ENCODE measurements around the gene ATP6V1G1. TPM values are rescaled to one million over a fixed set of nuclear protein-coding genes. Genes with fewer than 3 reads are reported as not detected.
A peak's percentile ranks its signal among the peaks of the same experiment; 100 is the strongest.

Gene ATP6V1G1
- polyA plus RNA-seq, 1 donor (not counting 4 experiments of a cell fraction or from before 2014, with no cell fraction given), result 214 TPM

DNA sequence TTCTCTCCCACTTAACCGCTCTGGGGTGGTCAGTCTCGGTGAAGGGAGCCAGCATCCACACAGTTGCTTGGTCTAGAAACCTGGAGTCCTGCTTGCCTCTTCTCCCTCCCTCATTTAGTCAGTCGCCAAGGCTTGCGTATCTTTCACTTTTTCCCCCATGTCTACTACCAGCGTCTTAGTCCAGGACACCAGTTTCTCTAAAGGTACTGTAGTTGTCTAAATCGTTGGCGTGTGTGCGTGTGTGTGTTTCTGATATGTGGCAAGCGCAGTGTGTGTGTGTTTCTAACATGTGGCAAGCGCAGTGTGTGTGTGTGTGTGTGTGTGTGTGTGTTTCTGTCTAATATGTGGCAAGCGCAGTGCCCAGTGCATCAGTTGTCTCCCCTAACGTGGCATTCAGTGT lies 641 bp downstream of the ATP6V1G1 start:
- H3K27me3 ChIP-seq (ENCODE audit: control insufficient read depth, extremely low read depth, insufficient read depth, low read length), result no peaks in the 10 kb centered on the region

DNA sequence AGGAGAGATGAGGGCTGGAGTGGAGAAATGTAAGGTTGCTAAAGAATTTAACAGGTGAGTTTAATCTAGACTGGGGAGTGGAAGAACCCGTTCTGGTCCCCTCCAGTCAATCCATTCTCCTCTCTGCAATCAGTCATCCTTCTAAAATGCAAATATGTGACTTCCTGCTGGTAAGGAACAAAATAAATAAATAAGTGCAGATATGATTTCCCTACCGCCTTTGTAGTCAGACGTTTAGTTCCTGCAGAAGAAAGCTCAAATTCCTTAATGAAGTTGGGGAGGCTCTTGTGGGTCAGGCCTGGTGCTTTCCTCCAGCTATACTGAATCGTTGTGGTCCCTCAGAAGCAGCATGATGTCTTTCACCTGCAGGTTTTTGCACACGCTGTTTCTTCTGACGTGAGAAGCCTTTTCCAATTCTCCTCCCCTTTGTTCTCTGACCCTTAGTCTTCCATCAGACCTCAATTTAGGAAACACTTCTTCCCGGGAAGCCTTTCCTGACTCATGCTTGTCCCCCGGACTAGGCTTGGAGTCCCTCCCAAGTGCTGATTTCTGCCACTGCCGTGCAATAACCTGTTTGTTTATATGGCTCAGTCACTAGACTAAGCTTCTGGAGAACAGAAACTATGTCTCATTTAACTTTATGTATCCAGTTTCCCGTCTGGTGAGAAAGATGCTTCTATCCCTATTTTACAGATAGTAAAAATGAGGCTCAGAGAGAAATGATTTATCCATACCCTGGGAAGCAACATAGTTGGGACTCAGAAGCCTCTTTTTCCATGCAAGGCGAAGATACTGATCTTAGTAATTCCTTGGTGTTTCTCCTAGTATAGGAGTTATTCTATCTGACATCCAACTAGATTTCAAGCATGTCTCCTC lies 1.3 kb downstream of the ATP6V1G1 start:
- peak overlapping the region; percentile 99 for H3K9ac ChIP-seq (ENCODE audit: control insufficient read depth, extremely low read depth, insufficient read depth, low read length)

More for the DNA sequence above, 641 bp downstream of the ATP6V1G1 start:
- H4K20me1 ChIP-seq (ENCODE audit: control insufficient read depth, extremely low read depth, insufficient read depth, low read length), result peaks cover 8% of the 10 kb centered on the region
- peaks cover 52% of the 10 kb centered on the region for H3K79me2 ChIP-seq (ENCODE audit: control insufficient read depth, insufficient read depth, low read length)
- TF ChIP-seq, protein P1, sequence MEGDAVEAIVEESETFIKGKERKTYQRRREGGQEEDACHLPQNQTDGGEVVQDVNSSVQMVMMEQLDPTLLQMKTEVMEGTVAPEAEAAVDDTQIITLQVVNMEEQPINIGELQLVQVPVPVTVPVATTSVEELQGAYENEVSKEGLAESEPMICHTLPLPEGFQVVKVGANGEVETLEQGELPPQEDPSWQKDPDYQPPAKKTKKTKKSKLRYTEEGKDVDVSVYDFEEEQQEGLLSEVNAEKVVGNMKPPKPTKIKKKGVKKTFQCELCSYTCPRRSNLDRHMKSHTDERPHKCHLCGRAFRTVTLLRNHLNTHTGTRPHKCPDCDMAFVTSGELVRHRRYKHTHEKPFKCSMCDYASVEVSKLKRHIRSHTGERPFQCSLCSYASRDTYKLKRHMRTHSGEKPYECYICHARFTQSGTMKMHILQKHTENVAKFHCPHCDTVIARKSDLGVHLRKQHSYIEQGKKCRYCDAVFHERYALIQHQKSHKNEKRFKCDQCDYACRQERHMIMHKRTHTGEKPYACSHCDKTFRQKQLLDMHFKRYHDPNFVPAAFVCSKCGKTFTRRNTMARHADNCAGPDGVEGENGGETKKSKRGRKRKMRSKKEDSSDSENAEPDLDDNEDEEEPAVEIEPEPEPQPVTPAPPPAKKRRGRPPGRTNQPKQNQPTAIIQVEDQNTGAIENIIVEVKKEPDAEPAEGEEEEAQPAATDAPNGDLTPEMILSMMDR (optimal IDR thresholded peaks at IDR 0.05 in 1 of 3, IDR thresholded peaks at IDR 0.05 in 1 of 3, conservative IDR thresholded peaks at IDR 0.05 in 1 of 3; ENCODE audit: extremely low read depth in 1 of 3, insufficient read depth in 2 of 3, low read length in 3 of 3), result no peak
- TF ChIP-seq EZH2 (IDR thresholded peaks at IDR 0.05; ENCODE audit: low read length), result no peak
- no peaks in the 10 kb centered on the region for H3K9me1 ChIP-seq (ENCODE audit: control insufficient read depth, extremely low read depth, insufficient read depth, low read length)
- no peaks in the 10 kb centered on the region for H3K9me3 ChIP-seq (ENCODE audit: control insufficient read depth, low read depth, low read length)
- H3K4me2 ChIP-seq (ENCODE audit: control insufficient read depth, extremely low read depth, insufficient read depth, low read depth, low read length), result peak overlapping the region; percentile 99
- H3K27ac ChIP-seq (ENCODE audit: control insufficient read depth, insufficient read depth, low read length), result peak overlapping the region; percentile 98
- dilution Hi-C loops (cut with MboI; ENCODE audit: extremely low pct_ligation_motif_present, low sequenced_read_pairs), result no loop called here
- H3K36me3 ChIP-seq (ENCODE audit: control insufficient read depth in 2 of 2, extremely low read depth in 1 of 2, insufficient read depth in 2 of 2, low read length in 2 of 2), result peaks cover 2 to 9% of the 10 kb centered on the region in 2 experiments
- peak overlapping the region; percentile 80 for H2AFZ ChIP-seq (ENCODE audit: control insufficient read depth, low read length)
- peak overlapping the region; percentile 81 to 100 (median 98) for H3K4me3 ChIP-seq (ENCODE audit: control insufficient read depth in 2 of 3, extremely low read depth in 1 of 3, insufficient read depth in 2 of 3, low read depth in 1 of 3, low read length in 3 of 3)
- DNase-seq (ENCODE audit: low read depth, low spot score) (no peak), FAIRE-seq (no peak)
- H3K4me1 ChIP-seq (ENCODE audit: control insufficient read depth, extremely low read depth, insufficient read depth, low read length), result peaks cover 41% of the 10 kb centered on the region
- H3K9ac ChIP-seq (ENCODE audit: control insufficient read depth, extremely low read depth, insufficient read depth, low read length), result peak overlapping the region; percentile 99

More for the DNA sequence above, 1.3 kb downstream of the ATP6V1G1 start:
- Histone ChIP-seq H3K27ac (ENCODE audit: control insufficient read depth, insufficient read depth, low read length) (peak overlapping the region; percentile 98), H3K4me2 (ENCODE audit: control insufficient read depth, extremely low read depth, insufficient read depth, low read depth, low read length) (peak overlapping the region; percentile 99), H2AFZ (ENCODE audit: control insufficient read depth, low read length) (no peak overlapping the region), H3K4me3 (ENCODE audit: control insufficient read depth in 2 of 3, extremely low read depth in 1 of 3, insufficient read depth in 2 of 3, low read depth in 1 of 3, low read length in 3 of 3) (peak overlapping the region; percentile 81 to 100 (median 98)), H3K9me1 (ENCODE audit: control insufficient read depth, extremely low read depth, insufficient read depth, low read length) (no peaks in the 10 kb centered on the region), H3K79me2 (ENCODE audit: control insufficient read depth, insufficient read depth, low read length) (peaks cover 58% of the 10 kb centered on the region), H3K9me3 (ENCODE audit: control insufficient read depth, low read depth, low read length) (no peaks in the 10 kb centered on the region), H3K36me3 (ENCODE audit: control insufficient read depth in 2 of 2, extremely low read depth in 1 of 2, insufficient read depth in 2 of 2, low read length in 2 of 2) (peaks cover 7 to 14% of the 10 kb centered on the region in 2 experiments), H3K4me1 (ENCODE audit: control insufficient read depth, extremely low read depth, insufficient read depth, low read length) (peaks cover 41% of the 10 kb centered on the region), H4K20me1 (ENCODE audit: control insufficient read depth, extremely low read depth, insufficient read depth, low read length) (peaks cover 8% of the 10 kb centered on the region), H3K27me3 (ENCODE audit: control insufficient read depth, extremely low read depth, insufficient read depth, low read length) (no peaks in the 10 kb centered on the region)
- TF ChIP-seq EZH2 (IDR thresholded peaks at IDR 0.05; ENCODE audit: low read length), result no peak
- TF ChIP-seq, protein P1 (optimal IDR thresholded peaks at IDR 0.05 in 1 of 3, IDR thresholded peaks at IDR 0.05 in 1 of 3, conservative IDR thresholded peaks at IDR 0.05 in 1 of 3; ENCODE audit: extremely low read depth in 1 of 3, insufficient read depth in 2 of 3, low read length in 3 of 3), result no peak
- DNase-seq (ENCODE audit: low read depth, low spot score) (no peak), FAIRE-seq (no peak)
- dilution Hi-C loops (cut with MboI; ENCODE audit: extremely low pct_ligation_motif_present, low sequenced_read_pairs), result no loop called here
